CD14-positive monocyte (primary cell): ENCODE data around the gene TWIST1. TPM values are rescaled to one million over a fixed set of nuclear protein-coding genes. Genes with fewer than 3 reads are reported as not detected.
A peak's percentile ranks its signal among the peaks of the same experiment; 100 is the strongest.

ENCODE experiments used
- DNase-seq, 3 donors: peaks; one replicate each; pipeline ENCODE4 v3.0.0-alpha.2; 2011 to 2022
- H2AFZ ChIP-seq: 2 replicates; pipeline ENCODE4 v1.6.0; 2012; ENCODE audit warnings: mild to moderate bottlenecking, low read depth, low read length, inconsistent platforms; ENCODE audit not compliant: insufficient read depth, poor library complexity, severe bottlenecking
- H3K27ac ChIP-seq, 2 donors: 1 replicate in 1 of 2; 2 replicates in 1 of 2; pipeline ENCODE4 v1.5.1; 2012 to 2013; ENCODE audit warnings: low read length in 2 of 2, control low read depth in 1 of 2, inconsistent platforms in 1 of 2, low read depth in 1 of 2, mild to moderate bottlenecking in 1 of 2
- H3K27me3 ChIP-seq, 2 donors: one replicate each; pipeline versions ENCODE4 v1.6.0 to v1.6.1; 2011 to 2013; ENCODE audit warnings: low read length in 2 of 2; ENCODE audit not compliant: control insufficient read depth in 2 of 2, insufficient read depth in 2 of 2
- H3K36me3 ChIP-seq, 2 donors: replicated peaks in 1 of 2; 1 replicate in 1 of 2; 2 replicates in 1 of 2; pipeline versions ENCODE4 v1.5.1 to v1.6.1; 2012 to 2013; ENCODE audit warnings: low read length in 2 of 2, control low read depth in 1 of 2, inconsistent platforms in 1 of 2, mild to moderate bottlenecking in 1 of 2; ENCODE audit not compliant: insufficient read depth in 2 of 2, control insufficient read depth in 1 of 2
- H3K4me1 ChIP-seq, 2 donors: 1 replicate in 1 of 2; 2 replicates in 1 of 2; pipeline versions ENCODE4 v1.5.1 to v1.6.1; 2012 to 2013; ENCODE audit warnings: low read length in 2 of 2, control low read depth in 1 of 2, inconsistent platforms in 1 of 2, mild to moderate bottlenecking in 1 of 2, moderate library complexity in 1 of 2; ENCODE audit not compliant: insufficient read depth in 2 of 2, control insufficient read depth in 1 of 2
- H3K4me2 ChIP-seq: replicated peaks from 2 replicates; pipeline ENCODE3; 2012; ENCODE audit warnings: low read length, moderate library complexity, mild to moderate bottlenecking; ENCODE audit not compliant: poor library complexity, severe bottlenecking; ENCODE audit errors: extremely low read depth
- H3K4me3 ChIP-seq, 3 experiments: fragments of 200-600 bp in 1 of 3; sonication (generic) in 1 of 3; replicated peaks in 1 of 3; 1 replicate in 2 of 3; 2 replicates in 1 of 3; pipeline ENCODE4 v1.5.1; 2011 to 2013; ENCODE audit warnings: low read length in 3 of 3, mild to moderate bottlenecking in 3 of 3, control low read depth in 2 of 3, low read depth in 2 of 3, inconsistent platforms in 1 of 3, moderate library complexity in 1 of 3
- H3K79me2 ChIP-seq: 2 replicates; pipeline ENCODE4 v1.6.0; 2012; ENCODE audit warnings: mild to moderate bottlenecking, control low read depth, inconsistent platforms, low read length, moderate library complexity; ENCODE audit not compliant: insufficient read depth
- H3K9ac ChIP-seq: 2 replicates; pipeline ENCODE4 v1.6.0; 2017; ENCODE audit warnings: low read length, mild to moderate bottlenecking; ENCODE audit not compliant: insufficient read depth, poor library complexity, severe bottlenecking
- H3K9me3 ChIP-seq, 2 donors: replicated peaks in 1 of 2; 1 replicate in 1 of 2; 2 replicates in 1 of 2; pipeline versions ENCODE4 v1.5.1 to v1.6.1; 2012 to 2013; ENCODE audit warnings: low read length in 2 of 2, control low read depth in 1 of 2; ENCODE audit not compliant: control insufficient read depth in 1 of 2, insufficient read depth in 1 of 2
- H4K20me1 ChIP-seq: 2 replicates; pipeline ENCODE4 v1.6.0; 2012; ENCODE audit warnings: mild to moderate bottlenecking, low read length, control low read depth, moderate library complexity; ENCODE audit not compliant: insufficient read depth
- H3K27ac Mint-ChIP-seq, 7 donors: one replicate each; pipeline ENCODE4 v1.8.0; 2020; ENCODE audit warnings: mild to moderate bottlenecking in 7 of 7, mixed read lengths in 7 of 7, moderate library complexity in 6 of 7, inconsistent platforms in 2 of 7
- H3K27me3 Mint-ChIP-seq, 3 donors: one replicate each; pipeline ENCODE4 v1.8.0; 2021 to 2022; ENCODE audit warnings: low read depth in 3 of 3, mild to moderate bottlenecking in 3 of 3, mixed read lengths in 3 of 3, moderate library complexity in 3 of 3, inconsistent platforms in 1 of 3
- H3K36me3 Mint-ChIP-seq, 2 donors: one replicate each; pipeline ENCODE4 v1.8.0; 2020; ENCODE audit warnings: mixed read lengths in 2 of 2, inconsistent platforms in 1 of 2, mild to moderate bottlenecking in 1 of 2
- H3K4me1 Mint-ChIP-seq: one replicate; pipeline ENCODE4 v1.8.0; 2020; ENCODE audit warnings: mild to moderate bottlenecking, mixed read lengths
- H3K4me3 Mint-ChIP-seq, 2 donors: one replicate each; pipeline ENCODE4 v1.8.0; 2020; ENCODE audit warnings: mild to moderate bottlenecking in 2 of 2, mixed read lengths in 2 of 2, moderate library complexity in 1 of 2
- H3K9me3 Mint-ChIP-seq, 7 donors: one replicate each; pipeline ENCODE4 v1.8.0; 2020 to 2022; ENCODE audit warnings: mixed read lengths in 7 of 7, mild to moderate bottlenecking in 6 of 7, moderate library complexity in 6 of 7, inconsistent platforms in 2 of 7
- WGBS: methylation state at CpG from one replicate; pipeline ENCODE4 v1.1.5; 2013; ENCODE audit warnings: missing lambda C conversion rate; ENCODE audit not compliant: insufficient coverage; 5-methylcytosine and 5-hydroxymethylcytosine counted together
- intact Hi-C, 2 donors: fragments of 100-400 bp; cut with micrococcal nuclease; formaldehyde crosslinking; loops; one replicate each; pipeline versions ENCODE4 v1.15.0 to v1.15.1; 2023
- polyA plus RNA-seq, 3 donors: library from polyadenylated mRNA; depleted of rRNA in 1 of 3; unstranded in 2 of 3; stranded (reverse) in 1 of 3; fragments of 300-500 nt in 2 of 3; fragments of >200 nt in 1 of 3; fragmentation: Illumina TruSeq in 2 of 3; gene quantifications; 1 replicate in 2 of 3; 2 replicates in 1 of 3; pipeline ENCODE4 v1.2.3, GENCODE V29; 2012 to 2021
- TF ChIP-seq, protein P1 (sequence below): fragments of 200-600 bp; IDR thresholded peaks from one replicate; pipeline ENCODE4 v1.8.0; 2022; ENCODE audit warnings: antibody characterized with exemption, mild to moderate bottlenecking

Gene TWIST1
- polyA plus RNA-seq, 3 donors: not detected

DNA sequence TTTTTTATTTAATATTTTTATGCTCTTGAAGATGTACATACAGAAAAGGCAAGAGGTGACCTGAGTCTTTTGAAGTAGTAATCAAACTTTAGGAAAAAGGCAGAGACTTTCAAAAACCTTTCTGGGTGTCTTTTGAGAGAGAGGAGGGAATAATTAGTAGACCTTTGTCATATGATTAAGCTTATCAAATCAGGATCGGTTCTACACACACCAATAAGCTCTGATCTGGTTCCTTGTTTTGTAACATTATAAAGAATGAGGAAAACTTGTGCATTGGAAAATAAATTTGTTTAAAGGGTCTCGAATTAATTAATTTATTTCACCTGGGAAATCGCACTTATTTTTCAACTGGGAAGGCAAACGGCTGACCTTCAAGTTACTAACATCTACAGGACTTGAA lies 11.9 kb downstream of the TWIST1 start:
- Mint-ChIP-seq H3K9me3 (peaks cover 0 to 52% (median 41%) of the 10 kb centered on the region in 7 donors), H3K4me3 (peak overlapping the region in 1 of 2 donors; percentile 99), H3K27me3 (peaks cover 78 to 95% (median 90%) of the 10 kb centered on the region in 3 donors)

DNA sequence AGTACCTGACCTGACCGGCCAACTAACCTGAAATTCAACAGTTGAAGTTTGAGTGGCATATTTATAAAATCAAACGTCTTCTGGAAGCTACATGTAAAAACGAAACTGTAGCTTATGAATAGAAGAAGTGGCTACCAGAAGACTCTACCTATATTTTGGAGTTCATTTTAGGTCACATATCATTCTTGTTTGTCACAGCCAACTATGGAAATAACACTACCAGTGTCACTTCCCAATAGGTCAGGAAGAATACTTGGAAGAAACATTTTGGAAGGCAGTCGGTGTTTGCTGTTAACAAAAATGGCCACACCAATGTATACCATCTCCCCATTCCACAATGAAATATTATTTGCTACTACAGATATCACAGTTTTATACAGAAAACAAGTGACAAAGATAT lies 12.6 kb downstream of the TWIST1 start:
- no peaks in the 10 kb centered on the region for H3K36me3 ChIP-seq
- 40% methylated on average over 1 of the region's 4 CpGs for WGBS
- H3K9me3 Mint-ChIP-seq: peaks cover 0 to 49% (median 37%) of the 10 kb centered on the region in 7 donors
- H3K36me3 Mint-ChIP-seq: peaks cover 3 to 10% of the 10 kb centered on the region in 2 donors
- H3K4me1 Mint-ChIP-seq: peaks cover 33% of the 10 kb centered on the region
- no peak overlapping the region for H2AFZ ChIP-seq
- peaks cover 9 to 37% of the 10 kb centered on the region in 2 donors for H3K9me3 ChIP-seq
- TF ChIP-seq, protein P1, sequence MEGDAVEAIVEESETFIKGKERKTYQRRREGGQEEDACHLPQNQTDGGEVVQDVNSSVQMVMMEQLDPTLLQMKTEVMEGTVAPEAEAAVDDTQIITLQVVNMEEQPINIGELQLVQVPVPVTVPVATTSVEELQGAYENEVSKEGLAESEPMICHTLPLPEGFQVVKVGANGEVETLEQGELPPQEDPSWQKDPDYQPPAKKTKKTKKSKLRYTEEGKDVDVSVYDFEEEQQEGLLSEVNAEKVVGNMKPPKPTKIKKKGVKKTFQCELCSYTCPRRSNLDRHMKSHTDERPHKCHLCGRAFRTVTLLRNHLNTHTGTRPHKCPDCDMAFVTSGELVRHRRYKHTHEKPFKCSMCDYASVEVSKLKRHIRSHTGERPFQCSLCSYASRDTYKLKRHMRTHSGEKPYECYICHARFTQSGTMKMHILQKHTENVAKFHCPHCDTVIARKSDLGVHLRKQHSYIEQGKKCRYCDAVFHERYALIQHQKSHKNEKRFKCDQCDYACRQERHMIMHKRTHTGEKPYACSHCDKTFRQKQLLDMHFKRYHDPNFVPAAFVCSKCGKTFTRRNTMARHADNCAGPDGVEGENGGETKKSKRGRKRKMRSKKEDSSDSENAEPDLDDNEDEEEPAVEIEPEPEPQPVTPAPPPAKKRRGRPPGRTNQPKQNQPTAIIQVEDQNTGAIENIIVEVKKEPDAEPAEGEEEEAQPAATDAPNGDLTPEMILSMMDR: no peak
- peak overlapping the region in 1 of 2 donors; percentile 99 for H3K4me3 Mint-ChIP-seq
- no peak overlapping the region for H3K27ac Mint-ChIP-seq
- H3K9ac ChIP-seq: no peak overlapping the region
- H3K79me2 ChIP-seq: no peaks in the 10 kb centered on the region
- intact Hi-C loops: no loop called here
- H3K4me3 ChIP-seq: no peak overlapping the region
- H3K27ac ChIP-seq: no peak overlapping the region
- H4K20me1 ChIP-seq: no peaks in the 10 kb centered on the region
- peaks cover 22 to 24% of the 10 kb centered on the region in 2 donors for H3K4me1 ChIP-seq
- peaks cover 75 to 93% (median 85%) of the 10 kb centered on the region in 3 donors for H3K27me3 Mint-ChIP-seq
- H3K4me2 ChIP-seq: no peak overlapping the region
- H3K27me3 ChIP-seq: peaks cover 83 to 97% of the 10 kb centered on the region in 2 donors
- no peak for DNase-seq

More for the DNA sequence above, 11.9 kb downstream of the TWIST1 start:
- H3K27me3 ChIP-seq: peaks cover 87 to 97% of the 10 kb centered on the region in 2 donors
- no peak overlapping the region for H3K4me2 ChIP-seq
- H3K27ac ChIP-seq: no peak overlapping the region
- Mint-ChIP-seq H3K27ac (no peak overlapping the region), H3K36me3 (peaks cover 3 to 10% of the 10 kb centered on the region in 2 donors), H3K4me1 (peaks cover 33% of the 10 kb centered on the region)
- no peaks in the 10 kb centered on the region for H3K79me2 ChIP-seq
- H4K20me1 ChIP-seq: no peaks in the 10 kb centered on the region
- peaks cover 22 to 24% of the 10 kb centered on the region in 2 donors for H3K4me1 ChIP-seq
- no peak overlapping the region for H2AFZ ChIP-seq
- DNase-seq: no peak
- peaks cover 9 to 44% of the 10 kb centered on the region in 2 donors for H3K9me3 ChIP-seq
- TF ChIP-seq, protein P1: no peak
- no peaks in the 10 kb centered on the region for H3K36me3 ChIP-seq
- no CpG with 5 or more reads among the region's 4 CpGs for WGBS
- no peak overlapping the region for H3K9ac ChIP-seq
- intact Hi-C loops: no loop called here
- H3K4me3 ChIP-seq: no peak overlapping the region
